Activated T-helper 2 cell treated with anti-CD3 and anti-CD28 coated beads, Interferon-gamma antibody, Interleukin-2, Interleukin-4, amounts not matched to agents 10 μg/mL and 5 μg/mL and 100 μg/mL, durations not matched to agents 14 hours and 24 hours and 36 hours (primary cell): ENCODE results near the gene MXI1. TPM values are rescaled to one million over a fixed set of nuclear protein-coding genes. Genes with fewer than 3 reads are reported as not detected.
"Not testable (repeated sequence)": the region's sequence is repeated elsewhere in the genome, so short reads cannot be mapped to it uniquely, and the experiment has no call there.

Experiments
- DNase-seq: peaks from one replicate; pipeline ENCODE4 v3.0.0; 2021; ENCODE audit warnings: low spot score
- H3K27ac Mint-ChIP-seq: one replicate; pipeline ENCODE4 v1.8.0; 2021; ENCODE audit warnings: mixed read lengths
- H3K27me3 Mint-ChIP-seq: one replicate; pipeline ENCODE4 v1.8.0; 2021; ENCODE audit warnings: low read depth, mixed read lengths
- H3K36me3 Mint-ChIP-seq: one replicate; pipeline ENCODE4 v1.8.0; 2021; ENCODE audit warnings: low read depth, mixed read lengths
- H3K4me1 Mint-ChIP-seq: one replicate; pipeline ENCODE4 v1.8.0; 2021; ENCODE audit warnings: low read depth, mixed read lengths
- H3K4me3 Mint-ChIP-seq: one replicate; pipeline ENCODE4 v1.8.0; 2021; ENCODE audit warnings: low read depth, mild to moderate bottlenecking, moderate library complexity, mixed read lengths
- H3K9me3 Mint-ChIP-seq: one replicate; pipeline ENCODE4 v1.8.0; 2021; ENCODE audit warnings: mixed read lengths
- intact Hi-C: fragments of 100-400 bp; cut with micrococcal nuclease; formaldehyde crosslinking; loops from one replicate; pipeline ENCODE4 v1.15.1; 2023
- total RNA-seq: library from RNA; stranded (reverse); gene quantifications from 2 replicates; pipeline ENCODE4 v1.2.3, GENCODE V29; 2022

MXI1 gene
- total RNA-seq, 1 donor from 2014 or later: 14.6 TPM

DNA sequence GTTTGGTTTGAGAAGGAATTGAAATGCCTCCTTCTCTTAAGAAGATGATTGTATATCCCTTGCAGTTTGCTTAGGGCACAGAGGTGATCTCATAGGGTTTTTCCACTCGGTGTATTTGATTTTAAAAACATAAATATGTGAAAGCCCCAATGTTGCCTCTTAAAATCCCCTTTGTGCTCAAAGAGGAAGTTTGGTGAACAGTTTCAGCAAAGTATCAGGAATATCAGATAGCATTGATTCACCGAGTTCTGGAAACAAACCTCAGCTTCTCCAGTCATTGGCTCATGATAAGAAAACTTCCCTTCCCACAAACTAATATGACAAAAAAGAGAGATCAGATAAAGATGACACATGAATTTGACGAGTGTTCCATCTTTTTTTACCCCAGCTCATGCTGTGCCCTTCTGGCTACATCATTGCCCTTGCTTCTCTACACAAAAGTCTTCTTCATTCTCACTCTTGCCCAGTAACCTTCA, 117.4 kb downstream of the MXI1 start:
- H3K27me3 Mint-ChIP-seq: no peaks in the 10 kb centered on the region
- no peak for DNase-seq
- H3K4me1 Mint-ChIP-seq: peaks cover 46% of the 10 kb centered on the region
- peaks cover 14% of the 10 kb centered on the region for H3K36me3 Mint-ChIP-seq
- peak overlapping the region; percentile 4 for H3K4me3 Mint-ChIP-seq
- intact Hi-C loops: loop anchor here (1.0 to 2.0 kb wide), 4 partner anchors 14 to 101 kb away; no protein-coding TSS in a partner anchor
- H3K9me3 Mint-ChIP-seq: peaks cover 26% of the 10 kb centered on the region
- H3K27ac Mint-ChIP-seq: peak overlapping the region; percentile 82

- H3K4me1 Mint-ChIP-seq: peaks cover 46% of the 10 kb centered on the region
- H3K27me3 Mint-ChIP-seq: no peaks in the 10 kb centered on the region
- peak overlapping the region; percentile 12 for H3K27ac Mint-ChIP-seq
- H3K4me3 Mint-ChIP-seq: no peak overlapping the region
- peaks cover 33% of the 10 kb centered on the region for H3K9me3 Mint-ChIP-seq
- no peak for DNase-seq
- intact Hi-C loops: loop anchor here (1.0 kb wide), 1 partner anchor 9 kb away; no protein-coding TSS in a partner anchor
- H3K36me3 Mint-ChIP-seq: peaks cover 24% of the 10 kb centered on the region
Measured at GRCh38 chr10:110326351-110327032, 119.1 kb downstream of the MXI1 start.

- no peak for DNase-seq
- Mint-ChIP-seq H3K36me3 (peaks cover 20% of the 10 kb centered on the region), H3K27ac (no peak overlapping the region), H3K9me3 (peaks cover 28% of the 10 kb centered on the region), H3K4me1 (peaks cover 43% of the 10 kb centered on the region), H3K27me3 (no peaks in the 10 kb centered on the region), H3K4me3 (no peak overlapping the region)
- intact Hi-C loops: no loop called here
Measured at GRCh38 chr10:110327262-110327914, 120.0 kb downstream of the MXI1 start.

DNA sequence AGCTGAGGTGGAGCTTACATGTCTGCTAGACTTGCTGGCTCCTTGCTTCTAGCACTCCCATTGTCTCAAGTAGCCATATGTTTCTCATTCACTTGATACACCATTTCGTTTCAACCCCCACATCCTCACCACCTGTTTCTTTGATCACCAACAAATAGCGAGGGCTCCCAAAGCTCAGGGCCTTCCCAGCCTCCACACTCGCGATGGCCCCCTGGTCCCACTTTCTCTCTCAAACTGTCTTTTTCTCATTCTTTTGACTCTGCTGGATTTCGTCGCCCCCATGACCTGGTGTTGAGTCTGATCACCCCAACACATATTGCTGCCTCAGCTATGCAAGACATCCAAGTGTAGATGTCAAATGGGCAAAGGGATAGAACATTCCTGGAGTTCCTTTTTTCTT, 123.3 kb downstream of the MXI1 start:
- intact Hi-C loops: no loop called here
- Mint-ChIP-seq H3K4me1 (peaks cover 28% of the 10 kb centered on the region), H3K9me3 (peaks cover 27% of the 10 kb centered on the region), H3K27ac (no peak overlapping the region), H3K36me3 (peaks cover 16% of the 10 kb centered on the region), H3K27me3 (no peaks in the 10 kb centered on the region), H3K4me3 (no peak overlapping the region)
- DNase-seq: no peak

DNA sequence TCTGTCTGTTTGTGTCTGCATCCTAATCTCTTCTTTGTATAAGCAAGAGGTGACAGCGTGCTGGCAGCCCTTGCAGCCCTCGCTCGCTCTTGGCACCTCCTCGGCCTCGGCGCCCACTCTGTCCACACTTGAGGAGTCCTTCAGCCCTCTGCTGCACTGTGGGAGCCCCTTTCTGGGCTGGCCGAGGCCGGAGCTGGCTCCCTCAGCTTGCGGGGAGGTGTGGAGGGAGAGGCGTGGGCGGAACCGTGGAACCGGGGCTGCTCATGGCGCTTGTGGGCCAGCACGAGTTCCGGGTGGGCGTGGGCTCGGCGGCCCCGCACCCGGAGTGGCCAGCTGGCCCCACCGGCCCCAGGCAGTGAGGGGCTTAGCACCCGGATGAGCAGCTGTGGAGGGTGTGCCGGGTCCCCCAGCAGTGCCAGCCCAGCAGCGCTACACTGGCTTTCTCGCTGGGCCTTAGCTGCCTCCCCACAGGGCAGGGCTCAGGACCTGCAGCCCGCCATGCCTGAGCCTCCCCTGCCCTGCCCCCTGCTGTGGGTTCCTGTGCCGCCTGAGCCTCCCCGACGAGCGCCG, 123.9 kb downstream of the MXI1 start:
- intact Hi-C loops, H3K4me3 Mint-ChIP-seq: not testable (repeated sequence)
- H3K4me1 Mint-ChIP-seq: peaks cover 29% of the 10 kb centered on the region

GRCh38 chr10:110334061-110334656, 126.8 kb downstream of the MXI1 start:
- intact Hi-C loops: no loop called here
- Mint-ChIP-seq H3K4me1 (peaks cover 26% of the 10 kb centered on the region), H3K27ac (peak overlapping the region; percentile 55)

More for the DNA sequence above, 123.9 kb downstream of the MXI1 start:
- DNase-seq, H3K27ac Mint-ChIP-seq, H3K27me3 Mint-ChIP-seq: not testable (repeated sequence)
- H3K9me3 Mint-ChIP-seq: peaks cover 27% of the 10 kb centered on the region
- peaks cover 16% of the 10 kb centered on the region for H3K36me3 Mint-ChIP-seq

GRCh38 chr10:110335314-110336064, 128.1 kb downstream of the MXI1 start:
- Mint-ChIP-seq H3K9me3 (peaks cover 10% of the 10 kb centered on the region), H3K4me1 (peaks cover 26% of the 10 kb centered on the region), H3K27me3 (no peaks in the 10 kb centered on the region), H3K4me3 (no peak overlapping the region), H3K27ac (peak overlapping the region; percentile 56), H3K36me3 (peaks cover 5% of the 10 kb centered on the region)
- no peak for DNase-seq
- intact Hi-C loops: loop anchor here (1.0 kb wide), 1 partner anchor 9 kb away; no protein-coding TSS in a partner anchor

More at GRCh38 chr10:110334061-110334656, 126.8 kb downstream of the MXI1 start:
- Mint-ChIP-seq H3K36me3 (peaks cover 16% of the 10 kb centered on the region), H3K9me3 (peaks cover 22% of the 10 kb centered on the region), H3K4me3 (no peak overlapping the region), H3K27me3 (no peaks in the 10 kb centered on the region)
- DNase-seq: no peak

- peak overlapping the region; percentile 53 for H3K27ac Mint-ChIP-seq
- no peaks in the 10 kb centered on the region for H3K27me3 Mint-ChIP-seq
- no peaks in the 10 kb centered on the region for H3K36me3 Mint-ChIP-seq
- DNase-seq: no peak
- peaks cover 4% of the 10 kb centered on the region for H3K9me3 Mint-ChIP-seq
- no peak overlapping the region for H3K4me3 Mint-ChIP-seq
- H3K4me1 Mint-ChIP-seq: peaks cover 29% of the 10 kb centered on the region
- intact Hi-C loops: no loop called here
Measured at GRCh38 chr10:110336111-110336721, 128.8 kb downstream of the MXI1 start.

Other genes starting within 250 kb of the MXI1 start
- 37.8 and 47.4 TPM in 2 replicates for gene ADD3, start 199.6 kb upstream of the MXI1 start, total RNA-seq
- 40.2 and 43.1 TPM in 2 replicates for gene SMNDC1, start 97.3 kb downstream of the MXI1 start, total RNA-seq